WI38 (cell line): ENCODE data around the gene SP6.

ENCODE experiments used
- H3K4me3 ChIP-seq: 2 replicates; pipeline ENCODE4 v1.5.1; 2011; ENCODE audit warnings: low read depth, mild to moderate bottlenecking, control low read depth, low read length
- TF ChIP-seq, protein P1 (sequence below): IDR thresholded peaks from 2 replicates; pipeline ENCODE4 v1.5.1; 2012; ENCODE audit warnings: low read depth, mild to moderate bottlenecking, control low read depth, low read length

Gene SP6

DNA sequence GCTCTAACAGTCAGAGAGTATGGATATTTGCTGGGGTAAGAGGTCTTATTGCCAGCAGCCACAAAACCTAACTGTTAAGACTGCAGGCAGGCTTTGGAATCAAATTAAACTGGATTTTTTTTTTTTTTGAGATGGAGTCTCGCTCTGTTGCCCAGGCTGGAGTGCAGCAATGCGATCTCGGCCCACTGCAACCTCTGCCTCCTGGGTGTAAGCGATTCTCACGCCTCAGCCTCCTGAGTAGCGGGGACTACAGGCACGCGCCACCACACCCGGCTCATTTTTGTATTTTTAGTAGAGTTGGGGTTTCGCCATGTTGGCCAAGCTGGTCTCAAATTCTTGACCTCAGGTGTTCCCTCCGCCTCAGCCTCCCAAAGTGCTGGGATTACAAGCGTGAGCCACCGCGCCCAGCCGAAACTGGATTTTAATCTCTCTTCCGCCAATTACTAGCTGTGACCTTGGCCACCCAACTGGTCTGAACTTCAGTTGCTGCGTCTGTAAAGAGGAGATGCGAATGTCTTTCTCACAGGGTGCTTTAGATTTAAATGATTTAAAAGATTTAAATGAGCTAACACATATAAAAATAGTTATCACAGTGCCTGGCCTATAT is 20.5 kb downstream of the SP6 start:
- peak overlapping the region; percentile 80 for H3K4me3 ChIP-seq
- TF ChIP-seq, protein P1, sequence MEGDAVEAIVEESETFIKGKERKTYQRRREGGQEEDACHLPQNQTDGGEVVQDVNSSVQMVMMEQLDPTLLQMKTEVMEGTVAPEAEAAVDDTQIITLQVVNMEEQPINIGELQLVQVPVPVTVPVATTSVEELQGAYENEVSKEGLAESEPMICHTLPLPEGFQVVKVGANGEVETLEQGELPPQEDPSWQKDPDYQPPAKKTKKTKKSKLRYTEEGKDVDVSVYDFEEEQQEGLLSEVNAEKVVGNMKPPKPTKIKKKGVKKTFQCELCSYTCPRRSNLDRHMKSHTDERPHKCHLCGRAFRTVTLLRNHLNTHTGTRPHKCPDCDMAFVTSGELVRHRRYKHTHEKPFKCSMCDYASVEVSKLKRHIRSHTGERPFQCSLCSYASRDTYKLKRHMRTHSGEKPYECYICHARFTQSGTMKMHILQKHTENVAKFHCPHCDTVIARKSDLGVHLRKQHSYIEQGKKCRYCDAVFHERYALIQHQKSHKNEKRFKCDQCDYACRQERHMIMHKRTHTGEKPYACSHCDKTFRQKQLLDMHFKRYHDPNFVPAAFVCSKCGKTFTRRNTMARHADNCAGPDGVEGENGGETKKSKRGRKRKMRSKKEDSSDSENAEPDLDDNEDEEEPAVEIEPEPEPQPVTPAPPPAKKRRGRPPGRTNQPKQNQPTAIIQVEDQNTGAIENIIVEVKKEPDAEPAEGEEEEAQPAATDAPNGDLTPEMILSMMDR = no peak

DNA sequence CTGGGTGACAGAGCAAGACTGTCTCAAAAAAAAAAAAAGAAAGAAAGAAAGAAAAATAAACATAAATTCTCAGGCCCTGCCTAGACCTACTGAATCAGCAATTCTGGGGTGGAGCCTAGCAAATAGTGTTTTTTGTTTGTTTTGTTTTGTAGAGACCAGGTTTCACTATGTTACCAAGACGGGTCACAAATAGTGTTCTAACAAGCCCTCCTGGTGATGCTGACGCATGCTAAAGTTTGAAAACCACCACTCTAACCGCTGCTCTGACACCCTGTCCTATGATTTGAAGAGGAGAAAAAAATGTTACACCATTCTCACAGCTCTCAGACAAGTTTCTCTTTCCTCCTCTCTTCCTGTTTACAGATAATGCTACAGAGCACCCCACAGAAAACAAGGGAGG is 21.1 kb downstream of the SP6 start:
- no peak overlapping the region for H3K4me3 ChIP-seq
- TF ChIP-seq, protein P1 = no peak

DNA sequence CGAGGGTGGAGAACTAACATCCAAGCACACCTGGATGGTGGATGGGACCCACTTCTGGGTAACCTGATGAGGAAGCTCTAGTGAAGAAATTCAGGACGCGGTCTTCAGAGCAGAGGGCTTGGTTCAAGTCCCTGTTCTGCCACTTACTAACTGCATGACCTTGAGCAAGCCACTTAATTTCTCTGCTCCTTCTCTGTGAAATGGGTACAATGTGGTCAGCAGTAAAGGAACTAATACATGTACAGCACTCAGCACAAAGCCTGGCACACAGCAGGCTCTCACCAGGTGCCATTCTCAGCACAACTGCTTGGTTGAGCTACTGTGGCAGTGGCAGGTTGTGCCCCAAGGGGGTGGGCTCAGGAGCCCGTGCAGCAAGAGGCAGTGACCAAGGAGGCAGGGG is 27.4 kb downstream of the SP6 start:
- TF ChIP-seq, protein P1 = no peak
- no peak overlapping the region for H3K4me3 ChIP-seq

DNA sequence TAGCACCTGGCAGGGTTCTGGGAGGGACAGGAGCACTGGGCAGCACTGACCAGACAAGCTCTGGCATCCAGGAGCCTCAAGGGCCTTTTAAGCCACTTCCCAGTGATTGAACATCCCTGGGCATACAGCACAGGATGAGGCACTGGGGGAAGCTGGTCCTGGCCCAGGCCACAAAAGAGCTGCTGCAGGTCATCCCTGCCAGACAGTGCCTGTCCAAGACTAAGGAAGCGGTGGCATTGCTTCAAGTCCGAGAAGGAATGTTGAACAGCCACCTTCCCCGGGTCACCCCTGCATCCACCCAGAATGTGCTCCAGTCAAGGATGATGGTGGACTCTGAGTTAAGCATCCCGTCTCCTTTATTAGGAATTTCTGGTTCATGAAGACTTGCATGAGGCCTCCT is 28.2 kb downstream of the SP6 start:
- no peak overlapping the region for H3K4me3 ChIP-seq
- TF ChIP-seq, protein P1 = no peak

DNA sequence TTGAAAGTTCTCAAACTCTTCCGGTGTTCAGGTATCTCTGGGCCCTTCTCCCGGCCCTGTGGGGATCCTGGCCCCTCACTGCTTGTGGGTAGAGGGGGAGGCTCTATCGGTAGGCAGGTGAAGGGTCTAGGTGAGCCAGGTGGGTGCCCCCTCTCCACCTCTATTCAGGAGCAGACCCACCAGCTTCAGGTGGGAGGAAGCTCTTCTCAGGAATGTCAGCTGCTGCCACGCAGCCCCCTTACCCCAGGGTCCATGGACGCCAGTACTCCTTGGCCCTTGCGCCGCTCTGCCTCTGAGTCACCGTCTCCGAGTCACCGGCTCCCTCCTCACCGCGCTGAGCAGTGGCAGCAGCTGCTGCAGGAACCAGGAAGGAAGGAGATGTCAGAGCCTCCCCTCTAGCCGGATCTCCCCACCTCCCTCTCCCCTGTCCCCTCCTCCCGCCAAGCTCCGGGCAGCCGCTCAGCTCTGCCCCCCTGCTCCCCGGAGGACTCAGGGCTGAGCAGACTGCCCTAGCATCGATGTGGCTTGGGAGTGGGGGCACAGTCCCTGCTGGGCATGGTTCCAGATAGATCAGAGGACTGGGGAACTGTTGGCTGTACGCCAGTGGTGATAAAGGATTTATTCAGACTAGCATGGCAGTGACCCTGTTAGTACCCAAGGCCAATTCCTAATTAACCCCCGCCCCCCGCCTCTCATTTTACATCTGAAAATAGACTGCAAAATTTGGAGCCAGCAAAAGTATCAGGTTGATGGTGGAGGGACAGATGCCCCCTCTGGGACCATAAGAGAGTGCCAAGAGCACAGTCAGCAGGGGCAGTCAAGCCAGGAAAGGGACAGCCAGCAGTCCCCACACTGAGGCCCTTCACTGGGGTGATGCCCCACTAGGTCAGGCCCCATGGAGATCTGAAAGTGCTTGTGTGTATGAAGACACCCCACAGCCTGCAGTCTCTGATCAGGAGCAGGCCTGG is 29.3 kb downstream of the SP6 start, which contains the start of gene OSBPL7:
Gene OSBPL7 (minus strand): TSS at position 371 of the 968 bp plus-strand sequence. CDS start 1,516 bp downstream, outside the sequence.
- peak within 1 kb of the TSS; percentile 72 for H3K4me3 ChIP-seq
- TF ChIP-seq, protein P1 = no peak

DNA sequence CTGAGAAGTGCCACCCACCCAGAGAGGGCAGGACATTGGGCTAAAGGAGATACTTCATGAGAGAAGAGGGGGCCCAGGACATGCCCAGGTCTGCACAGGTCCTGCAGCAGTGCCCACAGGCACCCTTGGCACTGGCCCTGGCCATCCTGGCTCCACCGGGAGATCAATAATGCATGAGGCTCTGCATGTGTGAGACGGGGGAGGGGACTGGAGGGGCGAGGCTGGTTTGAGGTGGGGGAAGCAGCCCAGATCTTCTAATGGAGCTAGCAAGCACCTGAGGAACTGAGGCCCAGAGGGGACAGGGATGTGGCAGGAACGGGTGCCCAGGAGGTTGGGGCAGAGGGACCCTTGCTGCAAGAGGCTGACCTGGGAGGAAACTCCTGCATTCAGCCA is 29.9 kb downstream of the SP6 start:
- TF ChIP-seq, protein P1 = no peak
- H3K4me3 ChIP-seq = peak overlapping the region; percentile 72

DNA sequence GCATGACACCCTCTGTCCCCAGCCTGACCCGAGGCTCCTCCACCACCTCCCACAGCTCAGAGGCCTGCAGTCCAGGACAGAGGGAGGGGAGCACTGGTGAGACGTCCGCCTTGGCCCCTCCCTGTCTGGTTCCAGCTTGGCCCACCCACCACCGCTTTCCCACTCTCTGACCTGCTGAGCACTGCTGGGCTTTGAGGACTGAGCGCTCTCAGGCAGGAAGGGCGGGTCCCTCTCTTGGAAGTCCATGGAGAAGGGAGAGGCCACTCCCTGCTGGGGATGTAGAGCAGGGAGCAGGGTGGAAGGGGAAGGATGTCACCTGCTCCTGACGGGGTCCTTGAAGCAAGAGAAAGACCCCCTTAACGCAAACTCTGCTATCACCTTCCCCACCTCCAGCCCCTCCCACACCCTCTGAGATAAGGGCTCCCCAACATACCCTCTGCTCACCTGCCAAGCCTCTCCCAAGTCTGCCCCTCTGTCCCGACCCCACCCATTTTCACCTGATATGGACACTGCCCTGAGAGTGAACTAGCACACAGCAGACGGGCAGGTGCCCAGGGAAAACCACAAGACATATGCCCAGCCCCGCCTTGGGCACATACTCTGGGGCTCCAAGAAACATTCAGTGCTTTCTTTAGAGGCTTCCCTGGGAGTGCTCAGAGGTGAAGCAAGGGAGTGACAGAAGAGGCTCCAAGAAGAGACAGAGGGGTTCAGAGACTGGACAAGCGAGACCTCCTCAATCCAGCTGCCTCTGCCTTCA is 30.8 kb downstream of the SP6 start:
- H3K4me3 ChIP-seq = no peak overlapping the region
- TF ChIP-seq, protein P1 = no peak
